HepG2 (cell line): Measurements from ENCODE around the gene OBP2A. TPM values are rescaled to one million over a fixed set of nuclear protein-coding genes. Genes with fewer than 3 reads are reported as not detected.

Experiments
- CCDC6 ChIP-seq: sonication (generic); formaldehyde crosslinking; IDR thresholded peaks from 2 replicates; pipeline ENCODE4 v1.8.1; 2022; ENCODE audit warnings: mild to moderate bottlenecking, missing genetic modification reagents, moderate library complexity
- CEBPB ChIP-seq: IDR thresholded peaks from 2 replicates; pipeline ENCODE4 v1.6.1; 2011; ENCODE audit warnings: low read depth, low read length, improper control_type of control experiment, borderline replicate concordance
- CREB1 ChIP-seq, 2 experiments: fragments of 450-650 bp in 1 of 2; IDR thresholded peaks; 2 replicates each; pipeline ENCODE4 v1.6.1; 2016 to 2017; ENCODE audit warnings: control low read depth in 1 of 2, mild to moderate bottlenecking in 1 of 2, missing compliant biosample characterization in 1 of 2, missing genetic modification characterization in 1 of 2
- GLI4 ChIP-seq: sonication (generic); formaldehyde crosslinking; IDR thresholded peaks from 2 replicates; pipeline ENCODE4 v1.5.1; 2020; ENCODE audit warnings: missing genetic modification reagents, mild to moderate bottlenecking, moderate library complexity, borderline replicate concordance
- ISX ChIP-seq: sonication (generic); formaldehyde crosslinking; conservative IDR thresholded peaks from 2 replicates; pipeline ENCODE4 v1.5.0; 2020; ENCODE audit warnings: missing genetic modification reagents
- NR2C2 ChIP-seq: sonication (generic); formaldehyde crosslinking; IDR thresholded peaks from 2 replicates; pipeline ENCODE4 v1.4.0; 2020; ENCODE audit warnings: missing genetic modification reagents, mild to moderate bottlenecking, moderate library complexity, borderline replicate concordance
- NR3C1 ChIP-seq: sonication (generic); formaldehyde crosslinking; IDR thresholded peaks from 2 replicates; pipeline ENCODE4 v1.4.0; 2020; ENCODE audit warnings: missing genetic modification reagents
- SATB2 ChIP-seq: sonication (generic); formaldehyde crosslinking; IDR thresholded peaks from 2 replicates; pipeline ENCODE4 v1.5.0; 2020; ENCODE audit warnings: missing genetic modification reagents
- SIX1 ChIP-seq: sonication (generic); formaldehyde crosslinking; IDR thresholded peaks from 2 replicates; pipeline ENCODE4 v1.4.0; 2020; ENCODE audit warnings: missing genetic modification reagents, borderline replicate concordance
- SOX5 ChIP-seq: IDR thresholded peaks from 2 replicates; pipeline ENCODE4 v1.6.1; 2016; ENCODE audit warnings: borderline replicate concordance
- ZNF101 ChIP-seq: sonication (generic); formaldehyde crosslinking; IDR thresholded peaks from 2 replicates; pipeline ENCODE4 v1.4.0; 2020; ENCODE audit warnings: mild to moderate bottlenecking, low read depth, missing genetic modification reagents, borderline replicate concordance
- ZNF234 ChIP-seq: sonication (generic); formaldehyde crosslinking; conservative IDR thresholded peaks from 2 replicates; pipeline ENCODE4 v1.5.1; 2020; ENCODE audit warnings: mild to moderate bottlenecking, missing genetic modification reagents
- ZNF256 ChIP-seq: sonication (generic); formaldehyde crosslinking; conservative IDR thresholded peaks from 2 replicates; pipeline ENCODE4 v1.4.0; 2020; ENCODE audit warnings: missing genetic modification reagents
- ZNF263 ChIP-seq: sonication (generic); formaldehyde crosslinking; IDR thresholded peaks from 2 replicates; pipeline ENCODE4 v1.4.0; 2020; ENCODE audit warnings: missing genetic modification reagents
- ZNF335 ChIP-seq: sonication (generic); formaldehyde crosslinking; IDR thresholded peaks from 2 replicates; pipeline ENCODE4 v1.4.0; 2020; ENCODE audit warnings: missing genetic modification reagents
- ZNF350 ChIP-seq: sonication (generic); formaldehyde crosslinking; IDR thresholded peaks from 2 replicates; pipeline ENCODE4 v1.4.0; 2020; ENCODE audit warnings: mild to moderate bottlenecking, low read depth, missing genetic modification reagents, borderline replicate concordance
- ZNF558 ChIP-seq: sonication (generic); formaldehyde crosslinking; IDR thresholded peaks from 2 replicates; pipeline ENCODE4 v1.9.0; 2022; ENCODE audit warnings: mild to moderate bottlenecking, missing genetic modification reagents, borderline replicate concordance
- ZNF564 ChIP-seq: sonication (generic); formaldehyde crosslinking; IDR thresholded peaks from 2 replicates; pipeline ENCODE4 v1.8.1; 2023; ENCODE audit warnings: mild to moderate bottlenecking, missing genetic modification reagents
- ZNF615 ChIP-seq: sonication (generic); formaldehyde crosslinking; IDR thresholded peaks from 2 replicates; pipeline ENCODE4 v1.5.0; 2020; ENCODE audit warnings: mild to moderate bottlenecking, missing genetic modification reagents, borderline replicate concordance
- ZNF629 ChIP-seq: sonication (generic); formaldehyde crosslinking; conservative IDR thresholded peaks from 2 replicates; pipeline ENCODE4 v1.5.0; 2020; ENCODE audit warnings: missing genetic modification reagents
- ZNF749 ChIP-seq: sonication (generic); formaldehyde crosslinking; IDR thresholded peaks from 2 replicates; pipeline ENCODE4 v1.8.0; 2022; ENCODE audit warnings: mild to moderate bottlenecking, missing genetic modification reagents, moderate library complexity, borderline replicate concordance
- polyA plus RNA-seq, 8 experiments: library from polyadenylated mRNA; depleted of rRNA in 3 of 8; stranded (reverse) in 7 of 8; unstranded in 1 of 8; fragments of >200 nt; fragmentation: Illumina TruSeq in 4 of 8; extraction: Trizol in 4 of 8; gene quantifications; 2 replicates each; pipeline versions ENCODE4 v1.2.1 to v1.2.3, GENCODE V29; 2011 to 2016; ENCODE audit warnings: low read depth in 4 of 8, missing spikeins in 1 of 8, mixed read lengths in 1 of 8; ENCODE audit not compliant: insufficient read depth in 1 of 8
- total RNA-seq, 5 experiments: library from RNA; depleted of rRNA; stranded (reverse); fragments of >200 nt; fragmentation: Illumina TruSeq; extraction: Trizol; gene quantifications; 2 replicates each; pipeline ENCODE4 v1.2.3, GENCODE V29; 2016; ENCODE audit warnings: low read depth in 1 of 5
- TF ChIP-seq, protein P1 (sequence below): sonication (generic); formaldehyde crosslinking; IDR thresholded peaks from 2 replicates; pipeline ENCODE4 v1.4.0; 2020; ENCODE audit warnings: missing genetic modification reagents, borderline replicate concordance
- TF ChIP-seq, protein P2 (sequence below): sonication (generic); formaldehyde crosslinking; IDR thresholded peaks from 2 replicates; pipeline ENCODE4 v1.8.1; 2023; ENCODE audit warnings: missing genetic modification reagents, inconsistent platforms, borderline replicate concordance
- TF ChIP-seq, protein P3 (sequence below): IDR thresholded peaks from 2 replicates; pipeline ENCODE4 v1.6.1; 2018; ENCODE audit warnings: missing genetic modification reagents

Gene OBP2A
- total and polyA plus RNA-seq, 2 of the 13 experiments (the other 11 are each of a cell fraction or from before 2014, with no cell fraction given) = 0.32 TPM; not detected in 1

DNA sequence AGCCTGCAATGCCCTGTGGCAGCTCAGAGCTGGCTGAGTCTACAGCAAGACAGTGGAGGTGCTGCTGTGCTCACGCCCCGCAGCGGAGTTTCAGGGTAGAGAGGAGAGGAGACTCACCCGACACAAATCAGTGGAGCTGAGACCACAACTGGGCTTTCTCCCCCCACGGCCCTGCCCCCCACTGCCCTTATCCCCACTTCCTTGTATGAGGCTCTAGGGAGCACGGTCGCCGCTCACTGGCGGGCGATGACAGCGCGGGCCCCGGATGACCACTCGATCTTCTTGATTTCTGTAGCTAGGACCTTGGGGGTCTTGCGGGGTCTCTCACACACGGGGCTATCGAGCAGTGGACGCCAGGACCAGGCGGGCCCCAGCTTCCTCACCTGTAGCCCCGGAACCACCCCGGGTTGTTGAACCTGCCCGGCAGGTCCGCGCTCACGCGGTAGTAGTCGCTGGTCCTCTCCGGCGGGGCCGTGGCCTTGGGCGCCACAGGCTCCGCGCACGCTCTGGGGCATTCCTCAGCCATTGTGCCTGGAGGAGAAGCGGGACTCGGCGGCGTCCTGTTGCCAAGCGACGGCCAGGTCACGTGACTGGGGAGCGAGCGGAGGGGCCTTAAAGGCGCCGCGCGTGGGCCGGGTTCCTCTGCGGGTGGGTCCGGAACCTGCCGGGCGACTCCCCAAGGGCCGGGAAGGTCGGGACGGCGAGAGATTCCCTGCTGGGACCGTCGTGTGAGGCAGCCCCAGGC is 46.4 kb upstream of the OBP2A start (continued):
- TF ChIP-seq CREB1 (IDR thresholded peaks at IDR 0.05) (no peak), CREB1 (CRISPR knock-in tag; IDR thresholded peaks at IDR 0.05) (no peak), SIX1 (CRISPR knock-in tag) (no peak), GLI4 (CRISPR knock-in tag) (no peak), NR2C2 (CRISPR knock-in tag) (peak; percentile 19; the same call in 1 of the 2 replicates), ZNF256 (no peak), CCDC6 (peak; percentile 70; the same call in 1 of the 2 replicates), ZNF234 (CRISPR knock-in tag) (no peak), ZNF615 (no peak), ZNF350 (CRISPR knock-in tag) (no peak), ZNF564 (no peak), SOX5 (CRISPR knock-in tag) (no peak; the same call in 1 of the 2 replicates), ZNF629 (CRISPR knock-in tag) (no peak), ZNF335 (CRISPR knock-in tag) (no peak), NR3C1 (no peak), ZNF749 (CRISPR knock-in tag) (no peak), SATB2 (CRISPR knock-in tag) (no peak), ZNF263 (peak; percentile 89), ZNF101 (CRISPR knock-in tag) (no peak), ISX (CRISPR knock-in tag) (no peak), ZNF558 (CRISPR knock-in tag) (no peak), CEBPB (no peak)
- TF ChIP-seq, protein P1, sequence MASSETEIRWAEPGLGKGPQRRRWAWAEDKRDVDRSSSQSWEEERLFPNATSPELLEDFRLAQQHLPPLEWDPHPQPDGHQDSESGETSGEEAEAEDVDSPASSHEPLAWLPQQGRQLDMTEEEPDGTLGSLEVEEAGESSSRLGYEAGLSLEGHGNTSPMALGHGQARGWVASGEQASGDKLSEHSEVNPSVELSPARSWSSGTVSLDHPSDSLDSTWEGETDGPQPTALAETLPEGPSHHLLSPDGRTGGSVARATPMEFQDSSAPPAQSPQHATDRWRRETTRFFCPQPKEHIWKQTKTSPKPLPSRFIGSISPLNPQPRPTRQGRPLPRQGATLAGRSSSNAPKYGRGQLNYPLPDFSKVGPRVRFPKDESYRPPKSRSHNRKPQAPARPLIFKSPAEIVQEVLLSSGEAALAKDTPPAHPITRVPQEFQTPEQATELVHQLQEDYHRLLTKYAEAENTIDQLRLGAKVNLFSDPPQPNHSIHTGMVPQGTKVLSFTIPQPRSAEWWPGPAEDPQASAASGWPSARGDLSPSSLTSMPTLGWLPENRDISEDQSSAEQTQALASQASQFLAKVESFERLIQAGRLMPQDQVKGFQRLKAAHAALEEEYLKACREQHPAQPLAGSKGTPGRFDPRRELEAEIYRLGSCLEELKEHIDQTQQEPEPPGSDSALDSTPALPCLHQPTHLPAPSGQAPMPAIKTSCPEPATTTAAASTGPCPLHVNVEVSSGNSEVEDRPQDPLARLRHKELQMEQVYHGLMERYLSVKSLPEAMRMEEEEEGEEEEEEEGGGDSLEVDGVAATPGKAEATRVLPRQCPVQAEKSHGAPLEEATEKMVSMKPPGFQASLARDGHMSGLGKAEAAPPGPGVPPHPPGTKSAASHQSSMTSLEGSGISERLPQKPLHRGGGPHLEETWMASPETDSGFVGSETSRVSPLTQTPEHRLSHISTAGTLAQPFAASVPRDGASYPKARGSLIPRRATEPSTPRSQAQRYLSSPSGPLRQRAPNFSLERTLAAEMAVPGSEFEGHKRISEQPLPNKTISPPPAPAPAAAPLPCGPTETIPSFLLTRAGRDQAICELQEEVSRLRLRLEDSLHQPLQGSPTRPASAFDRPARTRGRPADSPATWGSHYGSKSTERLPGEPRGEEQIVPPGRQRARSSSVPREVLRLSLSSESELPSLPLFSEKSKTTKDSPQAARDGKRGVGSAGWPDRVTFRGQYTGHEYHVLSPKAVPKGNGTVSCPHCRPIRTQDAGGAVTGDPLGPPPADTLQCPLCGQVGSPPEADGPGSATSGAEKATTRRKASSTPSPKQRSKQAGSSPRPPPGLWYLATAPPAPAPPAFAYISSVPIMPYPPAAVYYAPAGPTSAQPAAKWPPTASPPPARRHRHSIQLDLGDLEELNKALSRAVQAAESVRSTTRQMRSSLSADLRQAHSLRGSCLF (CRISPR knock-in tag) = no peak
- TF ChIP-seq, protein P2, sequence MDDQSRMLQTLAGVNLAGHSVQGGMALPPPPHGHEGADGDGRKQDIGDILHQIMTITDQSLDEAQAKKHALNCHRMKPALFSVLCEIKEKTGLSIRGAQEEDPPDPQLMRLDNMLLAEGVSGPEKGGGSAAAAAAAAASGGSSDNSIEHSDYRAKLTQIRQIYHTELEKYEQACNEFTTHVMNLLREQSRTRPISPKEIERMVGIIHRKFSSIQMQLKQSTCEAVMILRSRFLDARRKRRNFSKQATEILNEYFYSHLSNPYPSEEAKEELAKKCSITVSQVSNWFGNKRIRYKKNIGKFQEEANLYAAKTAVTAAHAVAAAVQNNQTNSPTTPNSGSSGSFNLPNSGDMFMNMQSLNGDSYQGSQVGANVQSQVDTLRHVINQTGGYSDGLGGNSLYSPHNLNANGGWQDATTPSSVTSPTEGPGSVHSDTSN (CRISPR knock-in tag) = no peak
- TF ChIP-seq, protein P3, sequence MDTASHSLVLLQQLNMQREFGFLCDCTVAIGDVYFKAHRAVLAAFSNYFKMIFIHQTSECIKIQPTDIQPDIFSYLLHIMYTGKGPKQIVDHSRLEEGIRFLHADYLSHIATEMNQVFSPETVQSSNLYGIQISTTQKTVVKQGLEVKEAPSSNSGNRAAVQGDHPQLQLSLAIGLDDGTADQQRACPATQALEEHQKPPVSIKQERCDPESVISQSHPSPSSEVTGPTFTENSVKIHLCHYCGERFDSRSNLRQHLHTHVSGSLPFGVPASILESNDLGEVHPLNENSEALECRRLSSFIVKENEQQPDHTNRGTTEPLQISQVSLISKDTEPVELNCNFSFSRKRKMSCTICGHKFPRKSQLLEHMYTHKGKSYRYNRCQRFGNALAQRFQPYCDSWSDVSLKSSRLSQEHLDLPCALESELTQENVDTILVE (CRISPR knock-in tag) = no peak
